ENCODE measurements around the gene ATAD2B.

Gene ATAD2B

DNA sequence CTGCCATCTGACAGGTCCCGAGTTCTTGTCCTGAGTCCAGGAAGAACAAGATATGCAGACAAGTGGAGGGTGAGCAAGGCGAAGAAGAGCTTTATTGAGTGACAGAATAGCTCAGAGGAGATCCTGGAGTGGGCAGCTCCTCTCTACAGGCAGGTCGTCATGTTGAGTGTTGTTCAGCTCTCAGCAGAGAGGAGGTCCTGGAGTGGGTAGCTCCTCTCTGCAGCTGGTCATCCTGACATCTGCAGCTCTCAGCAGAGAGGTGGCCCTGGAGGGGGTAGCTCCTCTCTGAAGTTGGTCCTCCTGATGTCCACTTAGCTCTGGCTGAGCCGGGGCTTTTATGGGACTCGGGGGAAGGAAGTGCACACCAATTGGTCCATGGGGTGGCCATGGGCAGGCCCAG, 90.4 kb downstream of the ATAD2B start:
- H3K4me3 ChIP-seq: no peak overlapping the region
- no peak for DNase-seq
- no peaks in the 10 kb centered on the region for H3K4me1 ChIP-seq
- H3K27ac ChIP-seq: no peak overlapping the region
- TF ChIP-seq, protein P1, sequence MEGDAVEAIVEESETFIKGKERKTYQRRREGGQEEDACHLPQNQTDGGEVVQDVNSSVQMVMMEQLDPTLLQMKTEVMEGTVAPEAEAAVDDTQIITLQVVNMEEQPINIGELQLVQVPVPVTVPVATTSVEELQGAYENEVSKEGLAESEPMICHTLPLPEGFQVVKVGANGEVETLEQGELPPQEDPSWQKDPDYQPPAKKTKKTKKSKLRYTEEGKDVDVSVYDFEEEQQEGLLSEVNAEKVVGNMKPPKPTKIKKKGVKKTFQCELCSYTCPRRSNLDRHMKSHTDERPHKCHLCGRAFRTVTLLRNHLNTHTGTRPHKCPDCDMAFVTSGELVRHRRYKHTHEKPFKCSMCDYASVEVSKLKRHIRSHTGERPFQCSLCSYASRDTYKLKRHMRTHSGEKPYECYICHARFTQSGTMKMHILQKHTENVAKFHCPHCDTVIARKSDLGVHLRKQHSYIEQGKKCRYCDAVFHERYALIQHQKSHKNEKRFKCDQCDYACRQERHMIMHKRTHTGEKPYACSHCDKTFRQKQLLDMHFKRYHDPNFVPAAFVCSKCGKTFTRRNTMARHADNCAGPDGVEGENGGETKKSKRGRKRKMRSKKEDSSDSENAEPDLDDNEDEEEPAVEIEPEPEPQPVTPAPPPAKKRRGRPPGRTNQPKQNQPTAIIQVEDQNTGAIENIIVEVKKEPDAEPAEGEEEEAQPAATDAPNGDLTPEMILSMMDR (IDR thresholded peaks at IDR 0.05): no peak
- no peaks in the 10 kb centered on the region for H3K27me3 ChIP-seq
- no peaks in the 10 kb centered on the region for H3K9me3 ChIP-seq
- intact Hi-C loops (cut with DNase I; ENCODE audit: low total_unique reads): no loop called here
- peaks cover 0 to 24% (median 8%) of the 10 kb centered on the region in 3 donors for H3K36me3 ChIP-seq

DNA sequence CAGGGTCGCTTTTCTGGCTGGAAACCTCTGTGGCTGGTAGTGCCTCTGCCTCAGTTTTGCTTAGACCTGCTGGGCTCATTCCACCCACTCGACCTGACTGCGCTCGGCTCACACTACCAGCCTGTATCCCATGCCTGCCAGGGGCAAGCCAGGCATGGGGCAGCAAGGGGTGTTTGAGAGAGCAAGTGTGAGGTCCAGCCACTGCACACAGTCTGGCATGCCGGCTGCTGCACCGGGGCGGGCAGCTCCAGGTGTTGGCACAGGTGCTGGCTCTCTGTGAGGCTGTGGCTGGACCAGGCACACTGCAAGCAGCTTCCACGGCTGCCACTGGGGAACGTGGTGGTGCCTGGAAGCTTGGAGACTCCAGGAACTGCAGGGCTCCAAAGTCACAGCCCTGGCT, 90.9 kb downstream of the ATAD2B start:
- Histone ChIP-seq H3K4me1 (no peaks in the 10 kb centered on the region), H3K4me3 (no peak overlapping the region), H3K27me3 (no peaks in the 10 kb centered on the region), H3K27ac (no peak overlapping the region), H3K9me3 (no peaks in the 10 kb centered on the region), H3K36me3 (peaks cover 0 to 24% (median 8%) of the 10 kb centered on the region in 3 donors)
- intact Hi-C loops (cut with DNase I; ENCODE audit: low total_unique reads): no loop called here
- TF ChIP-seq, protein P1 (IDR thresholded peaks at IDR 0.05): no peak
- DNase-seq: no peak

DNA sequence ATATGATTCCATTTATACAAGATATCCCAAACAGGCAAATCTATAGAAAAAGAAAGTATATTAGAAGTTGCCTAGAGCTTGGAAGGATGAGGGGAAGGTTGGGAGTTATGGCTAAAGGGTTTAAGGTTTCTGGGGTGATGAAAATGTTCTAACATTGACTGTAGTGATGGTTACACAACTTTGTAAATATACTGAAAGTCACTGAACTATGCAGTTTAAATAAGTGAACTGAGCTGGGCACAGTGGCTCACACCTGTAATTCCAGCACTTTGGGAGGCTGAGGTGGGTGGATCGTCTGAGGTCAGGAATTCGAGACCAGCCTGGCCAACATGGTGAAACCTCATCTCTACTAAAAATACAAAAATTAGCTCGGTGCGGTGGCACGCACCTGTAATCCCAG, 91.5 kb downstream of the ATAD2B start:
- intact Hi-C loops (cut with DNase I; ENCODE audit: low total_unique reads): no loop called here
- Histone ChIP-seq H3K4me3 (no peak overlapping the region), H3K27me3 (no peaks in the 10 kb centered on the region), H3K9me3 (no peaks in the 10 kb centered on the region), H3K4me1 (no peaks in the 10 kb centered on the region), H3K27ac (no peak overlapping the region), H3K36me3 (peaks cover 0 to 24% (median 8%) of the 10 kb centered on the region in 3 donors)
- DNase-seq: no peak
- TF ChIP-seq, protein P1 (IDR thresholded peaks at IDR 0.05): no peak

DNA sequence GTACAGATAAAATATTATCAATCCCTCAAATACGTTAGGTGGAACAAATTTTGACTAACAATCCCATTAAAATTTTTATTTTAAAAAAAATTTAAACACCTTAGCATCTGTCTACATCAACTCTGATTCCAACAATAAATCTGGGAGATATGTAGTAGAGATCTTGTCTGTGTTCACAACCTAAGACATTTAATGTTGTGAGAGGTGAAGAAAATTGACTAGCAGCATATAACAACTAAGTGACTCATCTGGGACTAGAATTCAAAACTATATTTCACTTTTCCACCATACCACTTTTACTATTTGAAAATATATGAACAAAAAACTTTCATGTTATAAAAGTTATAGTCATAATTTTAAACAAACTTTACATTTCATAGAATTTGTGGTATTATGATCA, 97.9 kb downstream of the ATAD2B start:
- H3K9me3 ChIP-seq: no peaks in the 10 kb centered on the region
- intact Hi-C loops (cut with DNase I; ENCODE audit: low total_unique reads): no loop called here
- no peaks in the 10 kb centered on the region for H3K4me1 ChIP-seq
- TF ChIP-seq, protein P1 (IDR thresholded peaks at IDR 0.05): no peak
- no peaks in the 10 kb centered on the region for H3K27me3 ChIP-seq
- no peak for DNase-seq
- H3K27ac ChIP-seq: no peak overlapping the region
- H3K4me3 ChIP-seq: no peak overlapping the region
- H3K36me3 ChIP-seq: peaks cover 0 to 11% (median 0%) of the 10 kb centered on the region in 3 donors

DNA sequence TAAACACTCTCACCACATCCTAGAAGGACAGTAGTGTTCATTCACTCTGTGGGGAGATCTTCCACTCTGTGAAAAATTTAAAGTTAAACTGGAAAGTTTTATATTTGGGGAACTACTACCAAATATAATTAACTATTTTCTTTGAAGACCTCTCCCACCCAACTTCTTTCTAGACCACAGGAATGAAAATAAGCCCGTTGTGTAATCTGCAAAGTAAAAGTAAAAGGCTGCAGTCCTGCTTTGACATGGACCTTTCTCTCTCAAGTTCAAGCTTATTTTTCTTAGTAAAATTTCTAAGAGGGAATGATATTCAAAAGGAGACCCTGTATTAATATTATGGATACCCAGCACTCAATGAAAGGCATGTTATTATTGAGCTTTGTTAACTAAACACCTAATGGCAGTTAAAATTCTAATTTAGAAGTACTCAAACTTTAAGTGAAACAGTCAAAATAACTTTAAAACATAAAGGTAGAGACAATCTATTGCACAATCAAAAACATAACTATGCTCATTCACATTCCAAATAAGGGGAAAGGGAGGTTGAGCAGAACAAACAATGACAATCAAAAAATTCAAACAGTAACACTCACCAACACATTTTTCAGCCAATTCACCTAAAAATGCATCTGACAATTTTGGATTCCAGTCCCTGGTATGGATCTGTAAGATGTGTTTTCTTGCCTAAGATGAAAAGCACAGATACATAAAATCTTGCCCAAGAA, 98.5 kb downstream of the ATAD2B start:
- intact Hi-C loops (cut with DNase I; ENCODE audit: low total_unique reads): no loop called here
- Histone ChIP-seq H3K4me3 (no peak overlapping the region), H3K27ac (no peak overlapping the region), H3K4me1 (no peaks in the 10 kb centered on the region), H3K27me3 (no peaks in the 10 kb centered on the region), H3K9me3 (no peaks in the 10 kb centered on the region), H3K36me3 (peaks cover 0 to 11% (median 0%) of the 10 kb centered on the region in 3 donors)
- no peak for DNase-seq
- TF ChIP-seq, protein P1 (IDR thresholded peaks at IDR 0.05): no peak

Data from tibial artery (tissue), 4 donors.